SH-SY5Y (cell line): ENCODE data around the gene SMAD3.

Source experiments
- GATA2 ChIP-seq: IDR thresholded peaks from 2 replicates; pipeline ENCODE4 v1.6.1; 2011; ENCODE audit warnings: mild to moderate bottlenecking, low read depth, low read length
- GATA3 ChIP-seq: IDR thresholded peaks from 2 replicates; pipeline ENCODE4 v1.6.1; 2011; ENCODE audit warnings: low read depth, mild to moderate bottlenecking, low read length, moderate library complexity

DNA sequence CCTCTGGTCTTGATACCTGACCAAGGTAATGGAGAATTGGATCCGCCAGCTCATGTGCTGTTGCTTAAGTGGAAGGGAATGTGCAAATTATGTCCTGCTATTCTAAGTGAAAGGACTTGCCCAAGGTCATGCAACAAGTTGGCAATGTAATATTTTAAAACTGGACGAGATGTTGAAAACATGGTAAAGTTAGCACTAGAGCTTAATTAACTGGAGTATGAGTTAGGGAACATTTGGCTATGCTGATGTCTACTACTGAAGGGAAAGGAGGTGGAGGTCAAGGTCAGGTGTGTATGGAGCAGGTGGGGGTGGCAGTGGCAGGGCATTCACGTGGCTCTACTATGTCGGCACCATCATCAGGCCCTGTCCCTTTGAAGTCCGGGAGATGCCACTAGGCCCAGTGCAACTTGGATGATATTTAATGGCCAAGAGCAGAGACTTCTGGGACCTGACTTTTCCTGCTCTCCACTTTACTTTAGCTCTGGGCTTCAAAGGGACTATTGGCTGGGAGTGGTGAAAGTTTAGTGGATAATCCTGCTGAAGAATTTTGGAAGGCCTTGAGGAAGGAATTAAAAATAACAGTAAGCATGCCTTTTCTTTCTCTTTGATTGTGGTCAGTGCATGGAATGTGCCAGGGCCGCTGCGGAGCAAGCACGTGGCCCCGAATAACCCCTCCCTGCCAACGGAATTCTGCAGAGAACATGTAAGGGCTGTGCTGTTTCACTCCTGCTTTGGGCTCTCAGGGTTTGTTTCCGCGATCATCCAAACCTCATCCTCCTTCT, 14.9 kb downstream of the SMAD3 start:
- TF ChIP-seq GATA2 = no peak
- TF ChIP-seq GATA3 = no peak
